ENCODE data around the gene CNTFR. TPM values are rescaled to one million over a fixed set of nuclear protein-coding genes. Genes with fewer than 3 reads are reported as not detected.

The CNTFR gene
- total RNA-seq, 4 donors from 2014 or later, result 41.9 to 81.5 (median 60.4) TPM

- DNase-seq (ENCODE audit: low spot score) (peak; percentile 71), ATAC-seq (ENCODE audit: low FRiP score) (peak; percentile 67)
- TF ChIP-seq, protein P1, sequence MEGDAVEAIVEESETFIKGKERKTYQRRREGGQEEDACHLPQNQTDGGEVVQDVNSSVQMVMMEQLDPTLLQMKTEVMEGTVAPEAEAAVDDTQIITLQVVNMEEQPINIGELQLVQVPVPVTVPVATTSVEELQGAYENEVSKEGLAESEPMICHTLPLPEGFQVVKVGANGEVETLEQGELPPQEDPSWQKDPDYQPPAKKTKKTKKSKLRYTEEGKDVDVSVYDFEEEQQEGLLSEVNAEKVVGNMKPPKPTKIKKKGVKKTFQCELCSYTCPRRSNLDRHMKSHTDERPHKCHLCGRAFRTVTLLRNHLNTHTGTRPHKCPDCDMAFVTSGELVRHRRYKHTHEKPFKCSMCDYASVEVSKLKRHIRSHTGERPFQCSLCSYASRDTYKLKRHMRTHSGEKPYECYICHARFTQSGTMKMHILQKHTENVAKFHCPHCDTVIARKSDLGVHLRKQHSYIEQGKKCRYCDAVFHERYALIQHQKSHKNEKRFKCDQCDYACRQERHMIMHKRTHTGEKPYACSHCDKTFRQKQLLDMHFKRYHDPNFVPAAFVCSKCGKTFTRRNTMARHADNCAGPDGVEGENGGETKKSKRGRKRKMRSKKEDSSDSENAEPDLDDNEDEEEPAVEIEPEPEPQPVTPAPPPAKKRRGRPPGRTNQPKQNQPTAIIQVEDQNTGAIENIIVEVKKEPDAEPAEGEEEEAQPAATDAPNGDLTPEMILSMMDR (IDR thresholded peaks at IDR 0.05), result peak in 2 of 3 donors; percentile 12 to 28
These were observed 23.4 kb upstream of the CNTFR start for GRCh38 chr9:34612788-34613390.

DNA sequence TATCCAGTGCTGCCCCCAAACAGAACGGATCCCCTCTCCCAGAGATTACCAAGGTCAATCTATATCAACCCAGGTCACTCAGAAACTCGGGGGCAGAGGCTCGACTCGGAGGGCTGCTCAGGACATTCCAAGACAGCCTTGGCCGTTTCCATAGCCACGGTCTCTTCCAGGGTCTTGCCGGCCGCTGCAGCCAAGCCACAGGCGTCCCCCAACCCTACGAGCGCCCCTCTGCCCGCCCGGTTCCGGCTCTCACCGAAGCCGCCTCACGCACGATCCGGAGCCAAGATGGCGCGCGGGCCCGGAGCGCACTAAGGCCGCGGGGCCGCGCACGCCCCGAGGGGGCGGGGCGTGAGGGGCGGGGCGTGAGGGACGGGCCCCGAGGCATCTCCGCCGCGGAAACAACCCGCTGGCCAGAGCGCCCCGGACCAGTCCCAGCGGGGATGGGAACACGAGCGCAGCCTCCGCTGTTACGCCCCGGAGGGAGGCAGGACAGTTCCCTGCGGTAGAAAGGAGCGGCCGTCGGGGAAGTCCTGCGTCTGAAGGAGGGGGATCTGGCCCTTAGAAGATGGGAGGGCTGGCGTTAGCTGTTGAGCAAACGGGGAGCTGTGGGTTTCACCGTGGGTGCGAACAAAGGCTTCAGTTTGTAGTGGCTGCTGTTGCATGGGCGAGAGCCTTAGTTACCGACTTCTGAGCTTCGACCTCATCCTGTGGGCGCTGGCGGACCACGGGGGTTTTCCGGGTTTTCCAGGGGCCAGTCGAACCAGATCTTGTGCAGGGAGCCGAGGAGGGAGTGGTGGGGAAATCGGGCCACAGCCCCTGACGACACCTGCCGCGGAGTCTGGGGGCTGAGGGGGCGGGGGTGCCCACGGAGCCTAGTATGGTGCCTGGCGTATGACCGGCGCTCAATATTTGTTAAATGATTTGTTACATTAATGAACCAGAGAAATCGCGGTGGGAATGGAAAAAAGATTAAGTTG is 22.6 kb upstream of the CNTFR start, which contains the start of gene RPP25L:
RPP25L (minus strand) TSS at position 287 of the 977 bp plus-strand sequence. CDS start 801 bp downstream, outside the sequence.
- DNase-seq (ENCODE audit: low spot score) (peak; percentile 50), ATAC-seq (ENCODE audit: low FRiP score) (peak; percentile 96)

GRCh38 chr9:34611251-34611810 is 21.8 kb upstream of the CNTFR start:
- TF ChIP-seq, protein P1 (IDR thresholded peaks at IDR 0.05), result no peak
- ATAC-seq (ENCODE audit: low FRiP score) (peak; percentile 20), DNase-seq (ENCODE audit: low spot score) (no peak)

More for the DNA sequence above, 22.6 kb upstream of the CNTFR start, which contains the start of gene RPP25L:
- TF ChIP-seq, protein P1 (IDR thresholded peaks at IDR 0.05), result no peak

GRCh38 chr9:34610434-34611206 is 21.1 kb upstream of the CNTFR start:
- ATAC-seq (ENCODE audit: low FRiP score) (no peak), DNase-seq (ENCODE audit: low spot score) (no peak)
- TF ChIP-seq, protein P1 (IDR thresholded peaks at IDR 0.05), result no peak

DNA sequence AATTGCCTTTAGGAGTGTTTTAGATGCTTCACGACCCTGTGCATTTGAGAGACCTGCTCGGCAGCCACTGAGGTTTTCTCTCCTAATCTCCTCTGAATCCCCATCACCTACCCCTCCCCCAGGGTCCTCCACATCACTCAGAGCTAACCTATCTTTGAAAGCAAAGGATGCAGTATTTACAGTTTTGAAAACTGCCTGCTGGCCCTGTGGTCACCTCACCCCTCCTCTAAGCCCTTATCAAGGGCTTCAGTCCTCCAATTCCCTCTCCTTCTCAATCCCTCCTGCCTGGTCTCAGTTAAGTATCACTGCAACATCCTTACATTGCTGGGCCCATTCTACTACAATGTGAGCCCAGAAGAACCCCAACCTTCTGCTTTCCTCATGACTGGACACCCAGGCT is 17.8 kb upstream of the CNTFR start:
- ATAC-seq (ENCODE audit: low FRiP score) (no peak), DNase-seq (ENCODE audit: low spot score) (no peak)
- TF ChIP-seq, protein P1 (IDR thresholded peaks at IDR 0.05), result no peak

DNA sequence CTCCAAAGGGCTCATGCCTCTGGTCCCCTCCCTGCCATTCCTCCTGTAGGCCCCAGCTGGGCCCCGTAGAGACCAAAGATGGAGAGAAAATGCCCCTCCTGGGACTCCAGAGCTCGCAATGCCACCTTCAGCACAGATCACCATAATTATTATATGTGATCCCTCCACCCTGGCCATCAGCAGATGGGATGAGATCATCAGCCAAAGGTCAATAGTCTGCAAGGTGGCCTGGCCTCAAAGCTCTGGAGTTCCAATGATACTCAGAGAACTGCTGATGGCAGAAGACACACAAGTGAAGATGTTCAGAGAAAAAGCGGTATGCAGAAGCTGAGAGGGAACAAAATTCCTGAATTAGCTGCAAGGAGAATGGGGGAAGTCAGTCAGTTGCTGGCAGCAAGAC is 17.4 kb upstream of the CNTFR start:
- TF ChIP-seq, protein P1 (IDR thresholded peaks at IDR 0.05), result no peak
- DNase-seq (ENCODE audit: low spot score), result no peak
- ATAC-seq (ENCODE audit: low FRiP score), result no peak
